Epidermal melanocyte (primary cell): ENCODE measurements around the gene PACSIN1.
"Not testable (repeated sequence)": the region's sequence is repeated elsewhere in the genome, so short reads cannot be mapped to it uniquely, and the experiment has no call there.

Experiments
- DNase-seq: peaks from one replicate; pipeline ENCODE4 v3.0.0; 2011; ENCODE audit warnings: low spot score; ENCODE audit not compliant: insufficient read length

Gene PACSIN1

GRCh38 chr6:34457742-34458735 is 7.8 kb upstream of the PACSIN1 start:
- no peak for DNase-seq

- DNase-seq: peak; percentile 63
These were observed 5.8 kb upstream of the PACSIN1 start for GRCh38 chr6:34459899-34460593.

- no peak for DNase-seq
These were observed 4.9 kb upstream of the PACSIN1 start for GRCh38 chr6:34460796-34461507.

- no peak for DNase-seq
These were observed 3.9 kb upstream of the PACSIN1 start for GRCh38 chr6:34462010-34462409.

- DNase-seq: no peak
These were observed 3.3 kb upstream of the PACSIN1 start for GRCh38 chr6:34462551-34462971.

GRCh38 chr6:34463299-34463698 is 2.6 kb upstream of the PACSIN1 start:
- DNase-seq: no peak

GRCh38 chr6:34463849-34464248 is 2.0 kb upstream of the PACSIN1 start:
- no peak for DNase-seq

- no peak for DNase-seq
These were observed 638 bp downstream of the PACSIN1 start for GRCh38 chr6:34466242-34467185.

- DNase-seq: no peak
These were observed 2.6 kb downstream of the PACSIN1 start for GRCh38 chr6:34468378-34468892.

- no peak for DNase-seq
These were observed 3.6 kb downstream of the PACSIN1 start for GRCh38 chr6:34469499-34469898.

GRCh38 chr6:34472425-34472824 is 6.5 kb downstream of the PACSIN1 start:
- no peak for DNase-seq

- DNase-seq: no peak
These were observed 8.1 kb downstream of the PACSIN1 start for GRCh38 chr6:34473967-34474366.

- no peak for DNase-seq
These were observed 8.9 kb downstream of the PACSIN1 start for GRCh38 chr6:34474754-34475153.

GRCh38 chr6:34475238-34475682 is 9.4 kb downstream of the PACSIN1 start:
- no peak for DNase-seq

GRCh38 chr6:34475767-34476328 is 10.0 kb downstream of the PACSIN1 start:
- DNase-seq: no peak

- no peak for DNase-seq
These were observed 10.6 kb downstream of the PACSIN1 start for GRCh38 chr6:34476447-34476846.

- DNase-seq: no peak
These were observed 11.0 kb downstream of the PACSIN1 start for GRCh38 chr6:34476921-34477320.

GRCh38 chr6:34478796-34479195 is 12.9 kb downstream of the PACSIN1 start:
- no peak for DNase-seq

GRCh38 chr6:34483781-34484180 is 17.9 kb downstream of the PACSIN1 start:
- DNase-seq: not testable (repeated sequence)

GRCh38 chr6:34484391-34484790 is 18.5 kb downstream of the PACSIN1 start:
- no peak for DNase-seq
